Astrocyte (in vitro differentiated cells and primary cell): ENCODE data around the gene TWSG1. TPM values are rescaled to one million over a fixed set of nuclear protein-coding genes. Genes with fewer than 3 reads are reported as not detected.

ENCODE experiments used
- DNase-seq: peaks from one replicate; pipeline ENCODE4 v3.0.0-alpha.2; 2010; ENCODE audit warnings: low read depth
- FAIRE-seq: peaks from 2 replicates; lab custom pipeline; 2011; peaks lifted over from hg19 to GRCh38; lab: Jason Lieb, UNC
- H2AFZ ChIP-seq: 2 replicates; pipeline ENCODE4 v1.6.0; 2012; ENCODE audit warnings: low read depth, low read length, inconsistent platforms
- H3K27ac ChIP-seq: 2 replicates; pipeline ENCODE4 v1.5.1; 2011; ENCODE audit warnings: low read depth, low read length, inconsistent platforms
- H3K27me3 ChIP-seq: 2 replicates; pipeline ENCODE4 v1.6.0; 2011; ENCODE audit warnings: low read length, inconsistent platforms; ENCODE audit not compliant: insufficient read depth
- H3K36me3 ChIP-seq: 2 replicates; pipeline ENCODE4 v1.5.1; 2011; ENCODE audit warnings: low read length, inconsistent platforms; ENCODE audit not compliant: insufficient read depth
- H3K4me1 ChIP-seq: 2 replicates; pipeline ENCODE4 v1.5.1; 2011; ENCODE audit warnings: low read length, inconsistent platforms; ENCODE audit not compliant: insufficient read depth
- H3K4me2 ChIP-seq: 2 replicates; pipeline ENCODE4 v1.6.0; 2012; ENCODE audit warnings: low read length, inconsistent platforms
- H3K4me3 ChIP-seq: 2 replicates; pipeline ENCODE4 v1.5.1; 2011; ENCODE audit warnings: low read depth, mild to moderate bottlenecking, low read length, inconsistent platforms; ENCODE audit not compliant: insufficient read depth
- H3K79me2 ChIP-seq: 2 replicates; pipeline ENCODE4 v1.6.0; 2012; ENCODE audit warnings: mild to moderate bottlenecking, low read length, inconsistent platforms; ENCODE audit not compliant: insufficient read depth
- H3K9ac ChIP-seq: 2 replicates; pipeline ENCODE4 v1.6.0; 2012; ENCODE audit warnings: mild to moderate bottlenecking, low read length, inconsistent platforms
- H3K9me3 ChIP-seq: 2 replicates; pipeline ENCODE4 v1.5.1; 2012; ENCODE audit warnings: low read depth, mild to moderate bottlenecking, low read length, inconsistent platforms; ENCODE audit not compliant: insufficient read depth
- H4K20me1 ChIP-seq: 2 replicates; pipeline ENCODE4 v1.6.0; 2012; ENCODE audit warnings: low read length, inconsistent platforms; ENCODE audit not compliant: insufficient read depth
- H3K27ac Mint-ChIP-seq: one replicate; pipeline ENCODE4 v1.8.0; 2021; ENCODE audit warnings: mild to moderate bottlenecking, mixed read lengths; ENCODE audit not compliant: unreplicated experiment
- H3K27me3 Mint-ChIP-seq: one replicate; pipeline ENCODE4 v1.8.0; 2021; ENCODE audit warnings: low read depth, mixed read lengths; ENCODE audit not compliant: unreplicated experiment
- H3K36me3 Mint-ChIP-seq: one replicate; pipeline ENCODE4 v1.8.0; 2021; ENCODE audit warnings: low read depth, mixed read lengths; ENCODE audit not compliant: unreplicated experiment
- H3K4me1 Mint-ChIP-seq: one replicate; pipeline ENCODE4 v1.8.0; 2021; ENCODE audit warnings: low read depth, mixed read lengths; ENCODE audit not compliant: unreplicated experiment
- H3K4me3 Mint-ChIP-seq: one replicate; pipeline ENCODE4 v1.8.0; 2021; ENCODE audit warnings: mild to moderate bottlenecking, moderate library complexity, mixed read lengths; ENCODE audit not compliant: unreplicated experiment
- H3K9me3 Mint-ChIP-seq: one replicate; pipeline ENCODE4 v1.8.0; 2021; ENCODE audit warnings: mild to moderate bottlenecking, mixed read lengths; ENCODE audit not compliant: unreplicated experiment
- CTCF ChIP-seq: IDR thresholded peaks from 2 replicates; pipeline ENCODE4 v1.5.1; 2011; ENCODE audit warnings: low read depth, mild to moderate bottlenecking, inconsistent platforms, low read length, moderate library complexity; ENCODE audit not compliant: insufficient read depth
- EZH2 ChIP-seq: IDR thresholded peaks from 2 replicates; pipeline ENCODE4 v1.6.1; 2012; ENCODE audit warnings: mild to moderate bottlenecking, low read length, inconsistent platforms; ENCODE audit not compliant: insufficient read depth
- total RNA-seq: library from RNA; stranded (reverse); gene quantifications from 2 replicates; pipeline ENCODE4 v1.2.1, GENCODE V29; 2021

TWSG1 gene
- total RNA-seq, 1 donor from 2014 or later = 48.4 TPM

- Mint-ChIP-seq H3K27me3 (no peaks in the 10 kb centered on the region), H3K27ac (no peak overlapping the region), H3K4me3 (no peak overlapping the region), H3K4me1 (peaks cover 5% of the 10 kb centered on the region), H3K36me3 (peaks cover 2% of the 10 kb centered on the region), H3K9me3 (peaks cover under 1% of the 10 kb centered on the region)
- Histone ChIP-seq H3K36me3 (no peaks in the 10 kb centered on the region), H3K4me1 (peaks cover 3% of the 10 kb centered on the region), H3K9ac (no peak overlapping the region), H3K79me2 (no peaks in the 10 kb centered on the region), H4K20me1 (no peaks in the 10 kb centered on the region), H3K9me3 (no peaks in the 10 kb centered on the region), H3K4me3 (no peak overlapping the region), H2AFZ (no peak overlapping the region), H3K4me2 (no peak overlapping the region), H3K27me3 (no peaks in the 10 kb centered on the region), H3K27ac (no peak overlapping the region)
- DNase-seq = no peak
- FAIRE-seq = no peak
- TF ChIP-seq EZH2 (no peak), CTCF (no peak)
Measured at GRCh38 chr18:9441061-9441460, 106.5 kb downstream of the TWSG1 start.

GRCh38 chr18:9444549-9444948 lies 110.0 kb downstream of the TWSG1 start:
- H2AFZ ChIP-seq = no peak overlapping the region
- no peaks in the 10 kb centered on the region for H3K36me3 ChIP-seq
- H3K4me3 Mint-ChIP-seq = no peak overlapping the region
- no peaks in the 10 kb centered on the region for H3K4me1 ChIP-seq
- H3K4me3 ChIP-seq = no peak overlapping the region
- no peak for DNase-seq
- no peak overlapping the region for H3K27ac ChIP-seq
- no peaks in the 10 kb centered on the region for H4K20me1 ChIP-seq
- FAIRE-seq = no peak
- no peaks in the 10 kb centered on the region for H3K27me3 Mint-ChIP-seq
- TF ChIP-seq EZH2 (no peak), CTCF (no peak)
- no peak overlapping the region for H3K4me2 ChIP-seq
- no peak overlapping the region for H3K27ac Mint-ChIP-seq
- H3K9me3 Mint-ChIP-seq = peaks cover 11% of the 10 kb centered on the region
- H3K27me3 ChIP-seq = no peaks in the 10 kb centered on the region
- H3K4me1 Mint-ChIP-seq = no peaks in the 10 kb centered on the region
- H3K79me2 ChIP-seq = no peaks in the 10 kb centered on the region
- peaks cover 5% of the 10 kb centered on the region for H3K36me3 Mint-ChIP-seq
- no peaks in the 10 kb centered on the region for H3K9me3 ChIP-seq
- H3K9ac ChIP-seq = no peak overlapping the region

- Histone ChIP-seq H3K27ac (no peak overlapping the region), H3K79me2 (no peaks in the 10 kb centered on the region), H3K9me3 (no peaks in the 10 kb centered on the region), H3K4me1 (no peaks in the 10 kb centered on the region), H3K4me3 (no peak overlapping the region), H4K20me1 (no peaks in the 10 kb centered on the region), H3K9ac (no peak overlapping the region), H3K36me3 (no peaks in the 10 kb centered on the region), H3K4me2 (no peak overlapping the region), H2AFZ (no peak overlapping the region), H3K27me3 (no peaks in the 10 kb centered on the region)
- Mint-ChIP-seq H3K27me3 (no peaks in the 10 kb centered on the region), H3K4me1 (no peaks in the 10 kb centered on the region), H3K4me3 (no peak overlapping the region), H3K27ac (no peak overlapping the region), H3K36me3 (peaks cover 5% of the 10 kb centered on the region), H3K9me3 (peaks cover 11% of the 10 kb centered on the region)
- TF ChIP-seq EZH2 = no peak
- TF ChIP-seq CTCF = no peak
- DNase-seq (no peak), FAIRE-seq (no peak)
Measured at GRCh38 chr18:9446839-9447238, 112.3 kb downstream of the TWSG1 start.
